HG03571 (cell line): ENCODE results near the gene TNNI2.

Experiments used
- ATAC-seq: cut with Tn5 transposase; IDR thresholded peaks from one replicate; pipeline ENCODE4 v1.9.1; 2021; ENCODE audit not compliant: unreplicated experiment

The TNNI2 gene

GRCh38 chr11:1858154-1858553 is 19.4 kb downstream of the TNNI2 start:
- ATAC-seq = no peak

DNA sequence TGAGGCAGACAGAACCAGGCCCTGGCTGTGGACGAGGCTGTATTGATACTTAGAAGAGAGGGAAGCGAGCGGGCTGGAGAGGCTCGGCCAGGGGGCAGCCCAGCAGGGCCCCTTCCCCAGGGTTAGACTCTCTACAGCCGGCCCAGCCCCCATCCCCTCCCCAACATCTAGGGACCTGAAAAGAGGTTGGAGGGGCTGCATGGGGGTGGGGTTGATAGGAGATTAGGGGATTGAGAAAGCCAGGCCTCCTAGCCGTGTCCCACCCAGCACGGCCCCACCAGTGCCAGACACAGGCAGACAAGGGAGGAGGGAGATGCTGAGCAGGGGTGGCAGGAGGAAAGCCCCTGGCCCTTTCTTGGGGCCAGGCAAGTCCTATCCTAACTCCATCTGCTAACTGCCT is 19.8 kb downstream of the TNNI2 start:
- no peak for ATAC-seq

GRCh38 chr11:1859004-1859403 is 20.2 kb downstream of the TNNI2 start:
- ATAC-seq = no peak

DNA sequence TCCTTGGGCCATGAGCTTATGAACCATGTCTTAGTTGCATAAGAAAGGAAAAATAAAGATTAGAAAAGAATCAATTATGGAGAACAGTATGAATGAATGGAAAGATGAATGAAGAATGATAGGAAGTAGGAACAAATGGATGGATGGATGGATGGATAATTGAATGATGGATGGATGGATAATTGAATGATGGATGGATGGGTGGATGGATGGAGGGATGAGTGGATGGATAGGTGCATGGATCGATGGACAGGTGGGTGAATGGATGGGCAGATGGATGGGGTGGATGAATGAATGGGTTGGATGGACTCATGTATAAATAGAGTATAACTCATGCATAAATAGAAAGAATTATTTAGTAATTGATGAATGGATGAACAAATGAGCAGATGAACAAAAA is 21.3 kb downstream of the TNNI2 start:
- no peak for ATAC-seq

GRCh38 chr11:1861435-1862411 is 22.9 kb downstream of the TNNI2 start:
- ATAC-seq = no peak

- no peak for ATAC-seq
These were observed 24.0 kb downstream of the TNNI2 start for GRCh38 chr11:1862588-1863351.

DNA sequence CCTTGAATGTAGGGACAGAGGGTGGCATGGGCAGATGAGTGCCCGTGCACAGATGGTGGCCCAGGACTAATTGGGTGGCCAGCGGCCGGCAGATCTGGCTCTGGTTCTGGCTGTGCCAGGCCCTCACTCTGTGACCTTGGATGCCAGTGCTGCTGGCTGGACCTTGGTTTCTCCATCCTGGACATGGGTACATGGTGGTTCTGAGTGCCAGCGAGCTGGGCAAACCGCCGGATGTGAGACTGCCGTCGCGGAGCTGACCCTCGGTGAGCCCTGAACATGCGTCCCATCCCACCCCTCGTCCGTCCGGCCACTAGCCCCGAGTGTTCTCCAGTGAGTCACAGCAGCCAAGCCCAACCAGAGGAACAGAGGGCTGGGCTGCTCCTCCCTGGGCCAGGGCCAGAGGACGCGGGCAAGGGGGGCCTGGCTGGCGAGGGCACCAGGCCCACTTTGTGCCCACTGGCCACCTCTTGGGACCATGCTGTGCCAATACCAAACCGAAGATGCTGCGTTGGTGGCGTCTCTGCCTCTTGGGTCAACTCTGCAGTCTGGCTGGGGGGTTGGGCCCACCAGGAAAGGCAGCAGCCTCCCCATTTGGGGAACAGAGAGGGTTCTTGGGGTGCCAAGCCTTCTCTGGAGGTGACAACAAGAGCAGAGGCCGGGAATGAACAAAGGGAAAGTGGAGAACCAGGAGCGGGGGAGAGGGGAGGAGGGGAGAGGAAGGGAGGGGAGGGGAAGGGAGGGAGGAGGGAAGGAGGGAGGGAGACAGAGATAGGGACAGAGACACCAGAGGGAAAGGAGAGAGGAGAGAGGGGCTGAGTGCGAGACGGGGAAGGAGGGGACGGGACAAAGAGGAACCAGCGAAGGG is 24.8 kb downstream of the TNNI2 start:
- no peak for ATAC-seq

DNA sequence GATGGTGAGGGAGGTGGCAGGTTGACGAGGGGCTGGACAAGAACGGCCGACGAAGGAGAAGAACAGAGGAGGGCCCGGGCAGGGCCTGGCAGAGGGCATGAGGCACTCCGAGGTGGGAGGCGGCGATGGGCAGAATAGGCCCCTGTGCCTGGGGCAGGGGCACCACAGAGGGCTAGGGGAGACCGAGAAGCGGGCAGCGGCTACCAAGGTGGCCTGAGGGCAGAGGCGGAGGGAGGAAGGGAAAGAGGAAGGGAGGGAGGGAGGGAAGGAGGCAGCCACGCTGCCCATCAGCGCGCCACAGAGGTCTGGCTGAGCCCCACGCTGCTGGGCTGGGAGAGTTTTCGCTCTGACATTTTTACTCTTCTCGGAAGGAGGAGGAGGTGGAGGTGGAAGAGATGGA is 25.4 kb downstream of the TNNI2 start:
- ATAC-seq = no peak

GRCh38 chr11:1864831-1865665 is 26.3 kb downstream of the TNNI2 start:
- ATAC-seq = no peak

DNA sequence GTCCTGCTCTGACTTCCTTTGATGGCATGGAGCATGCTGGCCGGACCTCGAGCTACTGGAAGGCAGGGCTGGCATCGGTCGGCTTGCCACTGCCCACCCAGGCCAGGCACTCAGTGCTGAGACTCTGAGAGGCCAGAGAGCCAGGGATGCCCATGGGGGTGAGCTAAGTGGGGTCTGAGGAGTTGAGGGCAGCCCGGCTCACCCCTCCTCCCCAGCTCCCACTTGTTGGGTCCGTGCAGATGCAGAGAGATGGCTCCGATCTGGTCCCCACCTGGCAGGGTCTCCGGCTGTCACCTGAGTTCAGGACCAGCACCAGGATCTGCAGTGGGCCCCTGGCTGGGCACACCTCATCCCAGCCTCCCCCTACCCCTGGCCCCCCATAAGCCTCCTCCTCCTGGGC is 27.4 kb downstream of the TNNI2 start:
- no peak for ATAC-seq

- ATAC-seq = no peak
These were observed 28.0 kb downstream of the TNNI2 start for GRCh38 chr11:1866776-1867175.

DNA sequence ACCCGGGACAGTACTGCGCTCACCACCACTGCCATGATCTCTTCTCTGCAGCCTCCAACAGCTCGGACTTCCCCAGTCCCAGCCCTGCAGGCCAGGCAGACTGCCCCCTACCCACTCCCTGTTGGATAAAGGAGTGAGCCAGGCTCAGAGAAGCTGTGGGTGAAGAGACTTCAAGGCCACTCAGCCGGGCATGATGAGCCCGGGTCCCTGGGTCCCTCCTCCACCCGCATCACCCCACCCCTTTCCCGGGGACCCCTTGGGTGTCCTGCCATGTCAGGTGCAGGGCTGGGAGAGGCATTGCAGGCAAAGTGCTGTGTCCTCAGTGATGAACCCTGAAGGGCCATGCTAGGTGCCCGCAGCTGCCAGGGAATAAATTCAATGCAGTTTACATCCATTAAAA is 28.6 kb downstream of the TNNI2 start:
- no peak for ATAC-seq

GRCh38 chr11:1868056-1868635 is 29.4 kb downstream of the TNNI2 start:
- ATAC-seq = no peak

- no peak for ATAC-seq
These were observed 30.0 kb downstream of the TNNI2 start for GRCh38 chr11:1868636-1869291.

- ATAC-seq = no peak
These were observed 30.9 kb downstream of the TNNI2 start for GRCh38 chr11:1869427-1870325.

GRCh38 chr11:1870326-1870696 is 31.5 kb downstream of the TNNI2 start:
- ATAC-seq = no peak

DNA sequence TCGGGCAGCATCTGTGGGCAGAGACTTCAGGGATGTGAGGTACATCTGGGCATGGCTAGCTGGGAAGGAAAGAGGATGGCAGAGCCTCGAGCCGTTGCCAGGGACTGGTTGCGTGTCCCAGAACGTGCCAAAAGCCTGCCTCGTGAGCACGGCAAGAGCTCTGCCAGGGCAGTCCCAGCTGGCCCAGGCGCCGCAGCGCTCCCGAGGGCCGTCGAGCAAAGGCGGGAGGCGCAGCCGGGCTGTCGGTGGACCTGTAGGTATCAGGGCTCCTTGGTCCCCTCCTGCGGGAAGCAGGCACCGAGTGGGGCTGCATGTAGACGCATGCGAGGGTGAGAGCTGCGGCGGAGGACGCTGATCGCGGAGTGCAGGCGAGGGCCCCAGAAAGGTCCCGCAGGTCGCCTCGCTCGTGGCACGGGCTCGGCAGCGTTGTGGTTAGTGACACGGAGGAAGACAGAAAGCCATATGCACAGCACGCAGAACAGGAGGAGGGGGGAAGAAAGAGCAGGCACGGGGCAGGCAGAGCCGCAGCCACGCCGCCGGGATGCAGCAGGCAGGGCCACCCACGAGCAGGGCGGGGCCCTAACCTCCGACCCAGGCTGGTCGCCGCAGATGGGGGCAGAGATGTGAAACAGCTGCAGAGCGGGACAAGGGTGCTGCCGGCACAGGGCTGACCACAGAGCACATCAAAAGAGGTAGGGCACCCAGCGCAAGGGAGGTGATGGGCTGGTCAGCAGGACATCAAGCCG is 32.1 kb downstream of the TNNI2 start:
- ATAC-seq = no peak

DNA sequence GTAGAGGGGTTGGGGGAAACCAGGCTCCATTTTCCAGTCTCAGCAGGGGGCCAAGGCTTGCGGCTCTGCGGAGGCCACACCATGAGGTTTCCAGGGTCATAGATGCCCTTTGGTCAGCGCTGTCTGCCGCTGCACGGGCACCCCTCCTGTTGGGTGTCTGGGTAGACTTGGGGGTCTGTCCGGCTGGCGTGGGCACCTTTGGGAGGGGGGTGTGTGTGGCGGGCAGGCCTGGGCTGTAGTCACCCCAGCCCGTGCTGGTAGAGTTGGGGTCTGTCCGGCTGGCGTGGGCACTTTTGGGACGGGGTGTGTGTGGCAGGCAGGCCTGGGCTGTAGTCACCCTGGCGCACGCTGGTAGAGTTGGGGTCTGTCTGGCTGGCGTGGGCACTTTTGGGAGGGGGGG is 32.8 kb downstream of the TNNI2 start:
- ATAC-seq = no peak
